G401.6 (cell line): Measurements from ENCODE around the gene PLCB1.
"Not testable (repeated sequence)": the region's sequence is repeated elsewhere in the genome, so short reads cannot be mapped to it uniquely, and the experiment has no call there.

ENCODE experiments used
- FAIRE-seq: peaks from 2 replicates; lab custom pipeline; 2012; peaks lifted over from hg19 to GRCh38; lab: Jason Lieb, UNC

PLCB1 gene

DNA sequence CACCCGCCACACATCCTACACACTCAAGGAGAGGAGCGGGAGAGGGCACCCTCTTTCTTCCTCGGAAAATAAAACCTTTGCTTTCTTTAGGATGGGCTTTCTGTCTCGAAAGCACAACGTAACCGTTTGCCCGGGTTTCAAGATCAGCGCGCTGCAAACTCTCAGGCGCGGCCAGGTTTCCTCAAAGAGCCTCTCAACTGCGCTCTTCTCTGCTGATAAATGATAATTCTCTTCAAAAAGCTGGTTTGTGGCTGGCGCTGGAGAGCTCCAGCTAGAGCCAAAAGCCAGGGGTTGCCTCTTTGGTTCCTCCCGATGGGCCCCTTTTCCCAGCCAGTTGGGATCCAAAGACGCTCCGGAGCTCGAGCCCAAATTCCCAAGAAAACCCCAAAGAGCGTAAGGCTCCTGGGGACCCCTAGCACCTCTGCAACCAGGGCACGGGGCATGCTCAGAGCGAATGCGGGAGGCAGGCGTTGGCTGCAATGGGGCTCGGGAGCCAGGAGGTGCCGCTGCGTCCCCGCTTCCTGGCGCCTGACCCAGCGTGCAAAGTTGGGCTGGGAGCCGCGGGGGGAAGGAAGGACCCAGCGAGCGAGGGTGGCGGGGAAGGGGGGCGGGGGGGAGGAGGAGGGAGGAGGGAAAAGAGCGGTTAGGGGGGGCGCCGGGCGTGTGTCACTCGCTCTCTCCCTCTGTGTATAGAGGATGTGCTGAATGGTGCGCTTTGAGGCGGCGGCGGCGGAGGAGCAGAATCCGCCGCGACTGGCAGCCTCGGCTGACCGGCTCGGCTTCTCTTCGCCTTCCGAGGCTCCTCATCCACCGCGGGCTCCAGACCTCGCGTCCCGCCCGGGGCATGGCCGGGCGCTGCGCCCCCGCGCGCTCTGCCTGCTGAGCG is at the start of gene PLCB1:
Gene PLCB1, plus strand, starts transcription at position 669 of the 886 bp plus-strand sequence. CDS start 386 bp downstream, outside the sequence.
- FAIRE-seq, result no peak

- FAIRE-seq, result no peak
Observed at GRCh38 chr20:8082989-8083388, 49.1 kb upstream of the PLCB1 start.

GRCh38 chr20:8089668-8090067 is 42.4 kb upstream of the PLCB1 start:
- no peak for FAIRE-seq

GRCh38 chr20:8094415-8094818 is 37.6 kb upstream of the PLCB1 start:
- FAIRE-seq, result no peak

DNA sequence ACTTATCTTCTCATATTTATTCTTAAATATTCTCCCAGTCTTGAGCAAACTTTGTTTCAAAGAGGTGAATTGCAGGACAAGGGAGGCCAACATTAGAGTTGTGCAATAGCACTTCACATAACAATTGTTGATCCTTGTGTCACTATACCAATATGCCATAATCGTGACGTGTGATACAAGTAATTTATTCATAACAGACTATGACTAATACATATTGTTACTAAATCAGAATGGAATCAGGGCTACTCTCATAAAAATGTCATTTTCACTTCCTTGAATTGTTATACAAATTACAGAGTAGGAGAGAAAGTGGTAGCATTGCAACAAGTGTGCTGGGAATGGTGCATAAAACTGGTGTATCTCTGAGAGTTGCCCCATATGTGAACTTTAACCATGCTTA is 37.2 kb upstream of the PLCB1 start:
- FAIRE-seq, result no peak

GRCh38 chr20:8095648-8096572 is 36.2 kb upstream of the PLCB1 start:
- FAIRE-seq, result no peak

DNA sequence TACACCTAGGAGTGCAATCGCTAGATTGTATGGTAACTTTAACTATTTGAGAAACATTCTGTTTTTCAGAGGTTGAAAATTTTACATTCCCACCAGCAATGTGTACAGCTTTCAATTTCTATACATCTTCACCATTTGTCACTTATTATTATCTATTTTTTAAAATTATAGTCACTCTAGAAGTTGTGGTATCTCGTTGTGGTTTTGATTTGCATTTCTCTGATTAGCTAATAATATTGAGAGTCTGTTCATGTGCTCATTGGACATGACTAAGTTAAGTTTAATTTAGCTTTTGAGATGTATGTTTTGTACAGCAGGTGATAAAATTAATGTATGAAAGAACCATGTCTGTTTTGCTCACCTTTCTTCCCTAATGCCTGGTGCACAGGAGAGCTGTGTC is 34.8 kb upstream of the PLCB1 start:
- FAIRE-seq, result no peak

DNA sequence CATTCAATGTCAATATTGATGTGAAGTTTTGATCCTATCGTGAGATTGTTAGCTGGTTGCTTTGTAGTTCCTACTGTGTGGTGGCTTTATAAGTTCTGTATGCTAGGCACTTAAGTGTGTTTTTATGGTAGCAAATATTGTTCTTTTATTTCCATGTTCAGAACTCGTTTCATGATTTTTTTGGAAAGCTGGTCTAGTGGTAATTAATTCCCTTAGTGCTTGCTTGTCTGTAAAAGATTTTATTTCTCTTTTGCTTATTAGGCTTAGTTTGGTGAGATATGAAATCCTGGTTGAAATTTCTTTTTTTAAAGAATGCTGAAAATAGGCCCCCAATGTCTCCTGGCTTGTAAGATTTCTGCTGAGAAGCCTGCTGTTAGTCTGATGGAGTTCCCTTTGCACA is 27.8 kb upstream of the PLCB1 start:
- no peak for FAIRE-seq

GRCh38 chr20:8114612-8115011 is 17.5 kb upstream of the PLCB1 start:
- FAIRE-seq, result not testable (repeated sequence)

DNA sequence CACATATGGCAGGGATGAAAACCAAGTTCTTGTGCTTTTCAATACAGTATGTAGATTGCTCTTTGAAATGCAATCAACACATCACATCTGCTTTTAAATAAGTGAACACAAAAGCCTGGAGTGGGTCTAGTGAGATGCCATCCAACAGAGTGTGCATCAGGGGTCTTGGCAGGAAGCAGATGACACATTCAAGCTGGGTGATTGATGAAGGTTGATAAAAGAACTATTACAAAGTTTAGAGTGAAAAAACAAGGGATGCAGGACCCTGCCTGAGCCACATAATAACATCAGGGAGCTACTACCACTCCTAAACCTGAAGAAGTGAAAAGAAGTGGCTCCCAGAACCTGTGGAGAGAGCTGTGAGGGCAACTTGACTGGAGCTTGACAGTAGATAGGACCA is 16.6 kb upstream of the PLCB1 start:
- no peak for FAIRE-seq

- FAIRE-seq, result no peak
Observed at GRCh38 chr20:8116067-8116811, 15.8 kb upstream of the PLCB1 start.

DNA sequence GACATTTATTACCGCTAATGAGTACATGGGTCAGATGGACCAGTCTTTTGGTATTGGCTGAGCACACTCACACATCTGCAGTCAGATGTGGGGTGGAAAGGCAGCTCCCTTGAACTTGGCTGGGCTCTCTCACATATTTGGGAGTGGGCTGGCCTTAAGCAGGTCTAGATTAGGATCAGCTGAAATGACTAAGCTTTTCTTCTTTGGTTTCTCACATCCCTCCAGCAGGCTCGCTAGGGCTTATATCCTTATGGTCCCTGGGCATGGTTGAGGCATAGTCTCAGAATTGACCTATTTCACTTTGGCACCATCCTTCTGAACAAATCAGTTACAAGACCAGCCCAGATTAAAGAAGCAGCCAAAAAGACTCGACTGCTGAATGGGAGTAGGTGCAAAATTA is 14.4 kb upstream of the PLCB1 start:
- no peak for FAIRE-seq

DNA sequence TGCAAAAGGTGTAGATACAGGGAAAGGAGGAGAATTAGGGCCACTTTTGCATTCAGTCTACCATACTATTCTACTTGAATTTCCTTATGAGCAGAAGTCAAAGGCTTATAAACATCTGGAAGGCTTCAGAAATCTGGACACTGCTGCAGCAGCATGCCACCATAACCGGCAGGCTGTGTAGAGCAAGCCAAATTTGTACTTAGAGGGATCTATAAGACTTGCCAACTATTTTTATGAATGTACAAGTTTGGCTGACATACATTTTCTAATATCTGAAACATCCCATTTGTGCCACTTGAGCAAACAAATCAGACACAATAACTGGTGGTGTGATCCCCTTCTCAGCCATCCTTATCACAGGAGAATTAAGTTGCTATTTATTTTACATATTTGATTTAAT is 14.0 kb upstream of the PLCB1 start:
- FAIRE-seq, result no peak

DNA sequence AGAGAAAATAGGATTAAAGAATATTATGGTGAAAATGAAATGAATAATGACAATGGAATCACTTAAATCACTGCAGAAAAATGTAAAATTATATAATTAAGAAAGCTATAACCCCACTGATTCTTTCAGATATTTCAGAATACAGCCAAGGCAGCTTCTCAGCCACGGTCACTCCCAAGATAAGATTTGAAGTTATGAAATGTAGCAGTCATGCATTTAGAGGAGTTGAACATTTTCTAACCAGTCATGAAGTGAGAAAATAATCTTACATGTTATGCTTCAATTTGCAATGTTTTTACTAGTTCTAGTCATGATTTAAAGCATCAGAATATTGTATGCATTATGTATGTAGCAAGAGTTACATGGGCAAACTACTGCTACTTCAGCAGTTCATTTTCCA is 13.3 kb upstream of the PLCB1 start:
- FAIRE-seq, result no peak

DNA sequence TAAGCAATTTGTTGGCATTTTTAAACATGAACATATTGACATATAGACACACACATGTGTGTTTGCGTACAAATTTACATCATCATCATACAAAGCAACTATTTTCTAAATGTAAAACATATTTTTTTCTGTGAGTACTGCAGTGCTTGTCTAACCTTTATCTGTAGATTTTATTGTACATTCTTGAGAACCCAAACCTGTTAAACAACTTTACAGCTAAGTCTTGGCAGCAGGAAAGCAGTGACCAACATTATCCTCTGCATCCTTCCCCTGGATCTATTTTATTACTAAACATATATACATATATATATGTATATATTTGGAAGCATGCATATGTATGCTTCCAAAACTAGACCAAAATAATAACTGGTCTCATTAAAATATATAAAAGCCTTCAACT is 10.4 kb upstream of the PLCB1 start:
- no peak for FAIRE-seq

DNA sequence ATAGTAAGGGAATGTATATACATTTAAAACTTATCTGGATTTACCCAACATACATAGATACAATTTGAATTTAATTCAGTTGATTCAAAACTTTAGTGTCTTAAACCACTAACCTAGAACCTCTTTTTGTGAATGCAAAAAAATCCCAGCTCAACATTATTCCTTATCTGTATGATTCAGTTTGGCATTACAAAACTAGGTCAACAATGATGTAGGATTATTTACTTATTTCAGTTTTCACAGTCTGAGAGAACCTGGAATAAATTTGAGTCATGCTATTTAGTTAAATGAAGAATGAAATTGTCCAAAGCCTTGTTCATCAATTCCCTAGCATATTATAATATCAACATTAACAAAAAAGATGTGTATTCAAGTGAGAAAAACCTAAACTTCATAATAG is 7.4 kb upstream of the PLCB1 start:
- no peak for FAIRE-seq

DNA sequence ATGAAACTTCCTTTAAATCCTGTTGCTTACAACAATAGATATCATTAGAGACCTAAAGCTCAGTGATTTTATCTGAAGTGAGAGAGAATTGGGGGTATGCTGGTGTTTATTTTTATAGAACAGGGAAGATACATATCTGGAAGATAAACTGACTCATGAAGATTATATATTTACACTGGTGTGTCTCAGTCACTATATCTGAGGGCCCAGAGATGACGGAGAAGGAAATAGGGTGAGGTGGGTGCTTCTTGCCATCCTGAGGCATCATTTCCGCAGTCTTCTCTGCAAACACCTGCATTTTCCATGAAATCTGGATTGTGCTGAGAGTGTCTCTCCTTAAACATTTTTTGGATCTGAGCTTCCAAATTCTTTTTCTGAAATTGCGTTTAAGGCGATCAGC is 5.9 kb upstream of the PLCB1 start:
- FAIRE-seq, result no peak

DNA sequence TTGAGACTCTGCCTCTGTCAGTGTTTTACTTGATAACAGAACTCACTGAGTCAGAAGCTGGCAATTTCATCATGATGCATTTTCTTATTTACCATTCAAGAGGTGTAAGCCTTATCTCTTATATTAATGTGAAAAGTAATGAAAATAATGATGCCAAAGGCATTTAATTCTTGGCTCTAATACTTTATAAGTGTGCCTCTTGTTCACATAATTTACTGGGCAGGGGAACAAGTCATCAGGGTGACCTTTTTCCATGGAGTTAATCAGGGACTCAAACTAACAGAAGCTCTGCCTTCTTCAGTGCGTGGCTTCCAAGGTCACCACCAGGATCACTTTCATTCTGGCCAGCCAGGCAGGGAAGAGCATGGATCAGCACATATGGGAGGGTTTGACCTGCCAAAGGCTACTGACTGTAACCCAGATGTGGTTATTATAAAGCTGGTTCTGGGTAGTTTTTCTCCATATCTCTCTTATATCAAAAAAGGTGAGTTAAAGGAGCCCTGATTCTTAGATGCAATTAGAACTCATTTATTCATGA is 5.2 kb upstream of the PLCB1 start:
- FAIRE-seq, result no peak

- no peak for FAIRE-seq
Observed at GRCh38 chr20:8127553-8128255, 4.4 kb upstream of the PLCB1 start.

DNA sequence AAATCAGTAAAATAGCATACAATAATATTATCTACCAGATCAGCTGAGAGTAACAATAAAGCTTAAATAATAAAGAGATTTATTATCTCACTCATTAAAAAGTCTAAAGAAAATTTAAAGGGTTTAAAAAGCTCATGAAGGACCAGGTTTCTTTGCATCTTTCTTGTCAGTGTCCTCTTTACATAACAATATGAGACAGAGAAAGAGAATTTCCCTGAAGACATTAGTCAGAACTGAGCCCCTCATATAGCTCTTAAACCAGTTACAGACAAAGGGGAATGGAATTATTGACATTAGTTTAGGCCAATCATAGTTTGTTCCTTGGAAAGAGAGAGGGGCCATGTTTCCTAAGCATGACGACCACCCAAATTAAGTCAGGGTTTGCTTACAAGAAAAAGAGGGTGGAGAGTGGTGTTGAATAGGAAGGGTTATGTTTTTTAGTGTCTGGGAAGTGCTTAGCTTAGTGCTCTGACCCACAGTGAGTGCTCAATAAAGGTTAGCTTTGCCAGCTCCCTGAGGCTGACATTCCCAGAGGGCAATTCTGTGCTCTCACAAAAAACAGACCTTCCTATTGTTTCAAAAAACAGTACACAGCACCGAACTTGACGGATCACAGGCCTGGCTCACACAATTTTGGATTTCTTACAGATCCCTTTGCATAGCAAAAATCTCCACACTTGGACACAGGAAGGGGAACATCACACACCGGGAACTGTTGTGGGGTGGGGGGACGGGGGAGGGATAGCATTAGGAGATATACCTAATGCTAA is 3.6 kb upstream of the PLCB1 start:
- no peak for FAIRE-seq
